ENCODE data around the gene PRKD2.
"Not testable (repeated sequence)": the region's sequence is repeated elsewhere in the genome, so short reads cannot be mapped to it uniquely, and the experiment has no call there.

The PRKD2 gene

DNA sequence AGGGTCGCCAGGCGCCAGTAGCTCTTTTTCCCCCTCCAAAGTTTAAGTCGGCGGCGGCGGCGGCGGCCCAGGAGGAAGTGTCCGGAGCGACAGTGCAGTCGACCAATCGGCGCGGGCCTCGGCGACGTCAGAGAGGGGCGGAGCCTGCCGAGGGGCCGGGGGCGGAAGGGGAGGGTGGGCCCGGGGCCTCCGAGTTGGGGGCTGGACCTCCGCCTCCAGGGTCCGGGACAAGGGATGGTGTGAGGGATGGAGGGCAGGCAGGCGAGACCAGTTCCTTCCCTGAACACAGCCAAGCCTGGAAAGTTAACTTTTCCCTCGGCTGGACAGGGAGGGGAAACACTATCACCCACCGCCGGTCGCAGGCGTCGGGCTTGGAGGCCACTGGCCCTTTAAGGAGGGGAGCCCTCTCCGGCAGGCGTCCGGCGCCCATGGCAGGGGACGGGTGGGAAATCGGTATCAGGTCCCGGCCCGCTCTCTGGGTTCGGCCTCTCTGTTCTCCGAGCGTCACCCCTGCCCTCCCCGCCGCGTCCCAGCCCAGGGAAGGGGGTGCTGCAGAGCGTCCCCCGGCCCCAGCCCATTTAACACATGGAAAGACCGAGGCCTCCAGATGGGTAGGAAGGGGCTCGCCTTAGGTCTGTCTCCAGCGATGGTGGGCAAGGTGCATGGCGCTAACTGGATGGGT, at the start of gene PRKD2:
Gene PRKD2, minus strand, starts transcription at position 81 of the 682 bp plus-strand sequence. CDS start 744 bp downstream, outside the sequence.
- peak; percentile 74 for DNase-seq

DNA sequence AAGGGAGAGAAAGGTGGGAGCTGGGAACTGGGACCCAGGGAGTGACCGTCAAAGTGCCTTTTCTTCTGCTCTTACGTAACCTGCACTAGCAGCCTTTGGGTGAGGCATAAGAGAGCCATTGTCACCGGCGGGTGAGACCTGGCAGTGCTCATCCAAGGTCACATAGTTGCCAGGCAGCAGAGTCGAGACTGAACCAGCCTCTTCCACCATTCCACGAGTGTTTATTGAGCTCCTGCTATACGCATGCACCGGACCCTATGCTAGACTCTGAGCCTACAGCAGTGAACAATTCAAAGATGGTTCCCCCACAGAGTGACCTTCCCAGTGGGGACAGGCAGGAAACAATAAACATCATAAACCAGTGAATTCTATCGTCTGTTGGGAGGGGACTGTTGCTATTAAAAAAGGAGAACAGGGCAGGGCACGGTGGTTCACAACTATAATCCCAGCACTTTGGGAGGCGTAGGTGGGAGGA, 47.9 kb upstream of the PRKD2 start:
- DNase-seq = no peak

DNA sequence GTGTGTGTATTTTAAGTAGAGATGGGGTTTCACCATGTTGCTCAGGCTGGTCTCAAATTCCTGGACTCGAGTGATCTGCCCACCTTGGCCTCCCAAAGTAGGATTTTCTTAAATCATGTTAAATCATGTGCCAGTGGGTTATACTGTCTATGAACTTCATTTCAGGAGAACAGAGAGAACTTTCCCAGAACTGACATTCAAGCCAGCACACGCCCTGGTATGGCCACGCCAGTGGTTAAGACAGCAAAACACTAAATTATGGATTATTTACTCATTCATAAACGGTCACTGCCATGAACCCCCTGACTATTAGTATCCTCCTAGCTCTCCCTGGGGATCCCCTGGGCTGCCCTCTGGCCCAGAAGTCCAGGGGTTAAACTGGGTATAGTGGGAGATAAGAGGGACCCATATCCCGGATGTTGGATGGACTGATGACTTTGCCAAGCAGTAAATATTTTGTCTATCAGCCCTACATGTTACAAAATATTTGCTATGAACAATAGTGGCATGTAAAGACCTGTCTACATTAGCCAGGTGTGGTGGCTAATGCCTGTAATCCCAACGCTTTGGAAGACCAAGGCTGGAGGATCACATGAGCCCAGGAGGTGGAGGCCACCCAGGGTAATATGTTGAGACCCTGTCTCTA, 45.5 kb upstream of the PRKD2 start:
- DNase-seq = no peak

DNA sequence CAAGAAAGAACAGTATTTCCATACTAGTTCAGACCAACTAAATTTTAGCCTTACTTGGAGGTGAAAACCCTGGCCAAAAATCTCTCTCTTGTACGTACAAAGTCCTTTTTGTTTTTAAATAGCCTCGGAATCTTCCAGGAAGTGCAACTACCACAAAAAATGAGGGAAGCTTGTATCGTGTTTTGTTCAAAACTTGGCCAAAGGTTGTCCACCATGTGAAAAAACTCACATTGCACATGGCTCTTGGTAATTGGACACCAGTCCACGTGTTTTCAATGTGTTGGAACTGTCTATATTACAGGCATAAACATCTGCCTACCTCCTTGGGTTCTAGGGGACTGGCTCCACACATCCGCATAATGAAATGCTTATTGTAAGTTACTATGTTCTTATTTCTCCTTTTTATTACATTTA, 44.5 kb upstream of the PRKD2 start:
- DNase-seq = no peak

DNA sequence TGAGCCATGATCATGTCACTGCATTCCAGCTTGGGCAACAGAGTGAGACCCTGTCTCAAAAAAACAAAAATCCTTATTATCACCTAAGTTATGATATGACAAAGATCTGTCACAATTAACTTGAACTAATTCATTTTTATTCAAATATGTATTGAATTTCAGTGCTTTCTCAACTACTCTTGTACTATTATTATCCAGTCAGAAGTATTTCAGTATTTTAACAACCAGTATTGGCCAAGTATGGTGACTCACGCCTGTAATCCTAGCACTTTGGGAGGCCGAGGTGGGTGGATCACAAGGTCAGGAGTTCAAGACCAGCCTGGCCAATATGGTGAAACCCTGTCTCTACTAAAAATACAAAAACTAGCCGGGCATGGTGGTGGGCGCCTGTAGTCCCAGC, 44.0 kb upstream of the PRKD2 start:
- DNase-seq = not testable (repeated sequence)

DNA sequence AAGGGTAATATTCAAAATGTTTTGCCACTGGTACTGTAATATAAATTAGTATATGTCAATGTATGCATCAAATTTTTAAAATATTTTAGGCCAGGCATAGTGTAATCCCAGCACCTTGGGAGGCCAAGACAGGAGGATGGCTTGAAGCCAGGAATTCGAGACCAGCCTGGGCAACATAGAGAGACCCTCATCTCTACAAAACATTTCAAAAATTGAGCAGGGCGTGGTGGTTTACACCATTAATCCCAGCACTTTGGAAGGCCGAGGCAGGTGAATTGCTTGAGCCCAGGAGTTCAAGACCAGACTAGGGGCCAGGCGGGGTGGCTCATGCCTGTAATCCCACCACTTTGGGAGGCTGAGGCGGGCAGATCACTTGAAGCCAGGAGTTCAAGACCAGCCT, 43.4 kb upstream of the PRKD2 start:
- DNase-seq = no peak

DNA sequence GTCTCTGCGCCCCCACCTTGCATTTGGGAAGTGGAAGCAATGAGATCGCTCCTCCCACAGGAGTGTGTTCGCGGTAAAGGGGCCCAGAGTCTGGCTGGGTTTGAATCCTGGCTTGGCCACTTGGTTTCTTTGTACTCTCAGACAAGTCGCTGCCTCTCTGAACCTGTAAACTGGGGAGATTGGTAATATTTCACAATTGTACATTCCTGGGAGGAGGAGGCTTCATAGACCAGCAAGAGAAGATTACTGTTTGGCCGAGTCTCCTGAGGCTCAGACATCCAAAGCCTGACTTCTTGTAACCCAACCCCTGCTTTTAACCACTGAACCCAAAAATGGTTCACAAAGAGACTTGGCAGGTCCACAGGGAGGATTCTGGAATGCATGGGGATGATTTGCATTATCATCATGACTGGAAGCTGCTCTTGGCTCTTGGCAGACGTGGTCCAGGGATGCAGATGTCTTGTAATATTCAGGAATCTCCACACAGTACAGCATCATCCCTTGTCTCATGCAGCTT, 43.0 kb upstream of the PRKD2 start:
- no peak for DNase-seq

DNA sequence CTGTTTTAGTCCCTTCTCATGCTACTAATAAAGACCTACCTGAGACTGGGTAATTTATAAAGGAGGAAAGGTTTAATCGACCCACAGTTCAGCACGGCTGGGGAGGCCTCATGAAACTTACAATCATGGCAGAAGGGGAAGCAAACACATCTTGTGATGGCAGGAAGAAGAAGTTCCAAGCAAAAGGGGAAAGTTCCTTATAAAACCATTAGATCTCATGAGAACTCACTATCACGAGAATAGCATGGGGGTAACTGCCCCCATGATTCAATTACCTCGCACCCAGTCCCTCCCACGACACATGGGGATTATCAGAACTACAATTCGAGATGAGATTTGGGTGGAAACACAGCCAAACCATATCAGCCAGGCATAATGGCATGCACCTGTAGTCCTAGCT, 42.3 kb upstream of the PRKD2 start:
- no peak for DNase-seq

DNA sequence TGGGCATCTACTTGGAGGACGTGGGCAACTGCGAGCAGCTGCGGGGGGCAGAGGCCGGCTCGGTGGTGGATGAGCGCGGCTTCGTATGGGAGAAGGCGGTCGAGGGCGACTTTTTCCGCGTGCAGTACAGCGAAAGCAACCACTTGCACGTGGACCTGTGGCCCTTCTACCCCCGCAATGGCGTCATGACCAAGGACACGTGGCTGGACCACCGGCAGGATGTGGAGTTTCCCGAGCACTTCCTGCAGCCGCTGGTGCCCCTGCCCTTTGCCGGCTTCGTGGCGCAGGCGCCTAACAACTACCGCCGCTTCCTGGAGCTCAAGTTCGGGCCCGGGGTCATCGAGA, 39.6 kb upstream of the PRKD2 start:
- DNase-seq = no peak

DNA sequence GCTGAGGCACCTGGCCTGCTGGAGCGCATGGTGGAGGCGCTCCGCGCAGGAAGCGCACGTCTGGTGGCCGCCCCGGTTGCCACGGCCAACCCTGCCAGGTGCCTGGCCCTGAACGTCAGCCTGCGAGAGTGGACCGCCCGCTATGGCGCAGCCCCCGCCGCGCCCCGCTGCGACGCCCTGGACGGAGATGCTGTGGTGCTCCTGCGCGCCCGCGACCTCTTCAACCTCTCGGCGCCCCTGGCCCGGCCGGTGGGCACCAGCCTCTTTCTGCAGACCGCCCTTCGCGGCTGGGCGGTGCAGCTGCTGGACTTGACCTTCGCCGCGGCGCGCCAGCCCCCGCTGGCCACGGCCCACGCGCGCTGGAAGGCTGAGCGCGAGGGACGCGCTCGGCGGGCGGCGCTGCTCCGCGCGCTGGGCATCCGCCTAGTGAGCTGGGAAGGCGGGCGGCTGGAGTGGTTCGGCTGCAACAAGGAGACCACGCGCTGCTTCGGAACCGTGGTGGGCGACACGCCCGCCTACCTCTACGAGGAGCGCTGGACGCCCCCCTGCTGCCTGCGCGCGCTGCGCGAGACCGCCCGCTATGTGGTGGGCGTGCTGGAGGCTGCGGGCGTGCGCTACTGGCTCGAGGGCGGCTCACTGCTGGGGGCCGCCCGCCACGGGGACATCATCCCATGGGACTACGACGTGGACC, 39.1 kb upstream of the PRKD2 start:
- no peak for DNase-seq

DNA sequence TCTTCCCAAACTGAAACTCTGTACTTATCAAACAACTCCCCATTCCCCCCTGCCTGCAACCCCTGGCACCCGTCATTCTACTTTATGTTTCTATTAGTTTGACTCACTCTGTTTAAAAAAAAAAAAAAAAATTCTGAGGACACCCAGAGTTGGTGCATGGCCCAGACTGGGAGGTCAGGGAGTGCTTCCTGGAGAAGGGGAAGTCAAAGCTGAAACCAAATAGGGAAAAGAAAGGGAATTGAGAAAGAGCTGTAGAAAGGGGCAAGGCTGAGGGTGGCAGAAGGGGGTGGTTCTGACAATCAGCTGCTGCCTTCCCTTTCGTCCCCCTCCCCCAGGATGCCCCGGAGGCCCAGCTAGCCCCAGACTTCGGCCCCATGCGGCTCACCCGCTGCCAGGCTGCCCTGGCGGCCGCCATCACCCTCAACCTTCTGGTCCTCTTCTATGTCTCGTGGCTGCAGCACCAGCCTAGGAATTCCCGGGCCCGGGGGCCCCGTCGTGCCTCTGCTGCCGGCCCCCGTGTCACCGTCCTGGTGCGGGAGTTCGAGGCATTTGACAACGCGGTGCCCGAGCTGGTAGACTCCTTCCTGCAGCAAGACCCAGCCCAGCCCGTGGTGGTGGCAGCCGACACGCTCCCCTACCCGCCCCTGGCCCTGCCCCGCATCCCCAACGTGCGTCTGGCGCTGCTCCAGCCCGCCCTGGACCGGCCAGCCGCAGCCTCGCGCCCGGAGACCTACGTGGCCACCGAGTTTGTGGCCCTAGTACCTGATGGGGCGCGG, 38.4 kb upstream of the PRKD2 start:
- no peak for DNase-seq

DNA sequence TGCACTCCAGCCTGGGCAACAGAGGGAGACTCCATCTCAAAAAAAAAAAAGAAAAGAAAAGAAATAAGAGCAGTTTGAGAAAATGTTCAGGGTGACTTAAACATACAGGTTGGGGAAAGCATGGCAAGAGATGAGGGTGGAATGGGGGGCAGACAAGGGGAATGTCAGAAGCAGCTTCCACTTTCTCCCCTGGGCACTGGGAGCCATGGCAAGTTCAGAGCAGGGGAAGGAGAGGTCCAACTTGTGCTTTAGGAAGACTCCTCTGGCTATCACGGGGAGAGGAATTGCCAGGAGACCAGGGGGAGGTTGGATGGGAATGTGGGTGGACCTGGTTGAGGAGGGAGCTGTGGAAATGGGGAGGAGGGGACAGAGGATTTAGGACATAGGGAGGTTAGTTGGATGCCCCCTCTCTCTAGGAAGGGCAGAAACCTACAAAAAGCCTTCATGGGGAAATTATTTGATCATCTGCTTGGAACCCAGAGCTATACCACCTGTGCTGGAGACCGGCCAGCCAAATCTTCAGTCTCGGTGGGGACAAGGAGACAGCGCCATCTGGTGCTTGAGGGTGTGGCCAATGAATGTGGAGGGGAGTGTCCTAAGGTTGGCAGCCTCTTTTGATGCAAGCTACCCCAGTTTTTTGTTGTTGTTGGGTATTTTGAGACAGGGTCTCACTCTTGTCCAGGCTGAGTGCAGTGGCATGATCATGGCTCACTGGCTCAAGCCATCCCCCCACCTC, 36.7 kb upstream of the PRKD2 start:
- peak; percentile 34 for DNase-seq

DNA sequence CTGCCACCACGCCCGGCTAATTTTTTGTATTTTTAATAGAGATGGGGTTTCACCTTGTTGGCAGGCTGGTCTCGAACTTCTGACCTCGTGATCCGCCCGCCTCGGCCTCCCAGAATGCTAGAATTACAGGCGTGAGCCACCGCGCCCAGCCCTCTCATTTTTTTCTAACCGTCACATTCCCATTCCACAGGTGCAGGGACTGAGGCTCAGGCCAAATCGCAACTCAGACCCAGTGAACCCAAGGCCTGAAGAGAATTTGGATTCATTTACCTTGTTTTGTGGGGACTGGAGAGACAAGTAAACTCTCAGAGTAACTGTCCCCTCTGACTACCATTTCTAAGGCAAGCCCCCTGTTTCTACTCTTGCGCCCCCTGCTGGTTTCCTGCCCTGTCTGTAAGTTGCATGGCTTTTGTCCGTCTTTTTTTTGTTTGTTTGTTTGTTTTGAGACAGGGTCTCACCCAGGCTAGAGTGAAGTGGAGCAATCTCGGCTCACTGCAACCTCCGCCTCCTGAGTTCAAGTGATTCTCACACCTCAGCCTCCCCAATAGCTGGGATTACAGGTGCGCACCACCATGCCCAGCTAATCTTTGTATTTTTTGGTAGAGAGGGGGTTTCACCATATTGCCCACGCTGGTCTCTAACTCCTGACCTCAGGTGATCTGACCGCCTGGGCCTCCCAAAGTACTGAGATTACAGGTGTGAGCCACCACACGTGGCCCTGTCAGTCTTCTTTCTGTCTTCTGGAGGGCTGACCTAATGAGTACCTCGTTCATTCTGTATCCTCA, 31.6 kb upstream of the PRKD2 start:
- no peak for DNase-seq

DNA sequence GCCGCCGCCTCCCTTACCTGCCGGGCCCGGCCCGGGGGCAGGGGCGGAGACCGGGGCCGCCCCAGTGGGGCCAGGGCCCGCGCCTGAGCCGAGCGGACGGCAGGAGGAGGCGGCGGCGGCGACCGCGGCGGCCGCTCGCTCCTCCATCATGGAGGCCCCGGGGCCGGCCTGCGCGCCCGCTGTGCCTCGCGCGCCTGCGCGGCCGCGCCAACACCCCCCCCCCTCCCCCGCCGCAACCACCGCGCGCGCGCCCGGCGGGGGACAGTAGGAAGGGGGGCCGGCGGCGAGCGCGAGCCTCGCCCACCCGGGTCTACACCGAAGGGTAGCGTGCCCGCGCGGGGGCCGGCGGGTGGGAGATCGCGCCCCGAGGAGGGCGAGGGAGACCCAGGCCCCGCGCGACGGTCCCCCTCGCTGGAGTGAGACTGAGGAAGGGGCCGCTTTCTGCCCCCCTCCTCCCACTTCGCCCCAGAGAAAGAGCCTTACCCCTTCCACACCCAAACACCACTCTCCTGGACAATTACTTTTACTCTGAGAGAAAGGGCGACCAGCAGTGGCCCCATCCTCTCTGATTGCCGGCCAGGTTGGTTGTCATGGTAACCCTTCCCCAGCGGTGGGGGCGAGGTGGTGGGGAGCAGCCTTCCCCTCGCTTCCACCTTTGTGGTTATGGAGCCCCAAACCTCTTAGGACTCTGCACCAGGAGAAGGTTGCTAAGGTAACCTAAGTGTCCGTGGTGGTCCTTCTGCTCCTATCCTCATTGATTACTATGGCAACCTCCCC, 29.6 kb upstream of the PRKD2 start, which contains the start of gene STRN4:
Gene STRN4, minus strand, starts transcription at position 170 of the 777 bp plus-strand sequence. Its CDS starts 20 bp downstream, at position 150.
- DNase-seq = peak; percentile 56

DNA sequence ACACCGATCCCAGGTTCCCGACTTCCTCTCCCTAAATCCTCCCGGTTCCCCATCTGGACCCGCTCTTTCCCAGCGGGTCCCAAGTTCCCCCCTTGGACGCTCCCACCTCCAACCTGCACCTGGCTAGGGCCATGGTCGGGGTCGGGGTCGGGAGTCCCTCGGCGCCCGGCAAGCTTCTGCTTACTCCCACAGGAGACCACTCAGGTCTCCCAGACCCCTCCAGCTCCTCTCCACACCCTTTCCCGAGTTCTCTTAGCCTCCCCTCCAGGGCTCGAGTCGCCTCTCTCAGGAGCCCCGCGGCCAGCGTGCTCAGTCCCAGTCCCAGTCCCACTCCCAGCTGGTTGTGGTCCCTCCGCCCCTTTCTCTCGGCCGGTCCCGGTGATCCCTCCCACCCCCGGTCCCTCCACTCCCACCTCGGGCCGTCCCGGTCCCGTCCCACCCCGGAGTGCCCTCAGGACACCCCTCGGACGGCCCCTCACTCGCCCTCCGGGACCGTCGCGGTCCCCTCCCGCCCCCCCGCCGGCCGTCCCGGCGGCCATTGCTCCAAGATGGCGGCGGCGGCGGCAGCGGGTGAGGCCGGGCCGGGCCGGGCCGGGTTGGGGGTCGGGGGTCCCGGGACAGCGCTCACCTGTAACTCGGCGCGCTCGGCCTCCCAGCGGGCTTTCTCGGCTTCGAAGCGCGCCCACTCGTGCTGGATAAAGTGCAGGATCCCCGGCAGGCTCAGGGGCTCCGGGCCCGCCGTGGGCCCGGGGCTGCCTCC, 28.8 kb upstream of the PRKD2 start, which contains the start of gene FKRP:
Gene FKRP, plus strand, starts transcription at position 537 of the 760 bp plus-strand sequence. CDS start 9,394 bp downstream, outside the sequence.
- DNase-seq = peak; percentile 6

DNA sequence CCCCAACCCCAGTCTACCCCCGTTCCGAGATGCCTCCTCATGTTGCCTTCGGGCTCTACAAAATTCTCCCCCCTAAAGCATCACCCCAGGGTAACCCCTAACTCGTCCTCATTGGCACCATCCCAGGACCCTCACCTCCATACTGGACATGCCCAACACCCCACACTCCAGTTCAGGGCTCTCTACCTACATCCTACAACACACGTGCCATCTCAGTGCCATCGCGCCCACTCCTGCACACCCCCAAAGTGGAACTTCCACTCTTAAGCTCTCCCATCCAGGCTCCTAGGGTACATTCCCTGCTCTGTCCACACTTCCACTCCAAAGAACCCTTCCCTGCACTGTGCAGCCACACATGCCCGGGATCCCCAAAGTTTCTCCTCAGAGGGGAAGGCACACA, 28.1 kb upstream of the PRKD2 start:
- no peak for DNase-seq

DNA sequence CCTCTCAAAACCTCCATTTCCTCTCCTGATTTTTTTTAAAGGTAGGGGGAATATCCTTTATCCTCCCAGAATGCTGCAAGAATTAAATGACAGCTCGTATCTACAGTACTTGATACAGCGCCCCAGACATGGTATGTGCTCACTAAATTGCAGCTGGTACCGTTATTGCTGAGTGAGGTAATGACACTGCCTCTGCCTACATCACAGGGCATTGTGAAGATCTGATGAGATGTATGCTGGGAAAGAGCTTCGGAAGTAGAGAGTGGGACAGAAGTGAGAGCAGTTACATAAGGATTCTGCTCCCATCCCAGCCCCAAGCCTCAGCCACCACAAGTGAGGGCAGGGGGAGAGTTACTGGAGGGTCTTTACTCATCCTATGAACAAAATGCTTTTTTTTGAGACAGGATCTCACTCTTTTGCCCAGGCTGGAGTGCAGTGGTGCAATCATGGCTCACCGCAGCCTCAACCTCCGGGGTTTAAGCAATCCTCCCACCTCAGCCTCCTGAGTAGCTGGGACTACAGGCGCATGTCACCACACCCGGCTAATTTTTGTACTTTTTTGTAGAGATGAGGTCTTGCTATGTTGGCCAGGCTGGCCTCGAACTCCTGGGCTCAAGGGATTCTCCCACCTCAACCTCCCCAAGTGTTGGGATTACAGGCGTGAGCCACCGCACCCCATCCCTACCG, 27.2 kb upstream of the PRKD2 start:
- no peak for DNase-seq

DNA sequence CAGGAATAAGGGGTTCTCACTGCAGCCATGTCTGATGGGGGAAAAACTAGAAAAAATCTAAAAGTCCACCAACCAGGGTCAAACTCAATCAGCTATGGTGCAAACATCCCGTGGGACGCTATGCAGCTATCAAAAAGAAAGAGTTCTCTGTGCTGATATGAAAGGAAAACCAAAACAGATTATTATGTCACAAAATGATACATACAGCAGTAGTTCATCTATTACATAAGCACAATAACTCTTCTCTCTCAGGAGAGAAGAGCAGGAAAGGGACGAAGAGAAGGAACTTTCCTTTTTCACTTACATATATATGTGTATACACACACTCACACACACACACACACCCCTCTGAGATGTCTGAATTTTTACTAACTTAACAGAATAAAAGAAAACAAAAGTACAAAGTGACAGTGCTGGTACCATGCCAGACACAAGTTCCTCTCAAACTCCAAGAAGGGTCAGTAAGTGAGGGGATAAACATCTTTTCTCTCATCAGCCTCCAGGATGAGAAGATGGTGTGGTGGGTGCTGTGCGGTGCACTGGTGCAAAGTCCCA, 26.1 kb upstream of the PRKD2 start:
- DNase-seq = no peak

DNA sequence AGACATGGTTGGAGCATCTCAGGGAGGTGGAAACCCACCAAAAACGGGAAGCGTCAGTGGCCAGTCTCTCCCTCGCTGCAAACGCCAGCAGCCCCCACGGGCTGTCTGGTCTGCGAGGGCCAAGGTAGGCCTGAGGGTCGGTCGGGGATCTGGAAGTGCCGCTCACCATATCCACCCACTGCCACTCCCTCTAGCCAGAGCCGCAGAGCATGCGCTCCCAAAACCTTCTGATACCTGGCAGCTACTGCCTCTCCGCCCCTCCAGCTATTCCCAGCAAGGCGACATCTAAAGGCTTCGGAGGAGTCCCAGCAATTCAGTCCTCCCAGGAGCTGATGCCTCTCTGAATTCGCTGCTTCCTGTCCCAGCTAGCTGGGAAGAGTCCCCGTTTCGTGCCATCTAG, 24.5 kb upstream of the PRKD2 start:
- DNase-seq = no peak
